Measurements from ENCODE around the gene C2orf80.

Gene C2orf80

DNA sequence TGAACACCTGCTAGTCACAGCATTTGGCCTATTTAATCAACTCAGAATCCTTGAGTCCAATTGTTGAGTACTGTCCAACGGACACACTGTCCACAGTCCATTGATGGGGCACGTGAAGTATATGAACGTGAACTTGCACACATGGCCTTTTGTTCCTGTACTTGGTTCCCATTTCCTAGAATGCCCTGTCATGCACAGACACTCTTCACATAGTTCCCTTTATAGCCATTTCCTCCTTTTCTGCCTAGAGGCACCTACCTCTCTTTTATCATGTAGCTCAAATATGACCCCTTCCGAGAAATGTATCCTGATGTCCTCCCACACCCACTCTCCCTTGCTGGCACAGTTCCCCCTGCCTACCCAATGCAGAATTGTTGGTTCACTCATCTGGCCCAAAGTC lies 17.7 kb downstream of the C2orf80 start:
- Histone ChIP-seq H3K4me2 (ENCODE audit: low read length) (no peak overlapping the region), H3K79me2 (ENCODE audit: insufficient read depth, low read length) (no peaks in the 10 kb centered on the region), H3K4me3 (ENCODE audit: low read depth, low read length, poor library complexity, severe bottlenecking) (no peak overlapping the region), H2AFZ (ENCODE audit: low read length) (no peak overlapping the region), H3F3A (ENCODE audit: insufficient read depth, low read length) (no peaks in the 10 kb centered on the region), H3K27ac (ENCODE audit: low read depth, low read length, poor library complexity, severe bottlenecking) (no peak overlapping the region), H4K20me1 (ENCODE audit: insufficient read depth, low read length) (no peaks in the 10 kb centered on the region), H3K9ac (ENCODE audit: low read length) (no peak overlapping the region), H3K9me2 (ENCODE audit: low read depth, low read length) (no peaks in the 10 kb centered on the region), H3K27me3 (ENCODE audit: insufficient read depth, low read length) (no peaks in the 10 kb centered on the region), H3K9me3 (ENCODE audit: low read length) (no peaks in the 10 kb centered on the region), H3K36me3 (ENCODE audit: insufficient read depth, low read length) (no peaks in the 10 kb centered on the region), H3K4me1 (ENCODE audit: insufficient read depth, low read length, severe bottlenecking) (no peaks in the 10 kb centered on the region)
- TF ChIP-seq, protein P1, sequence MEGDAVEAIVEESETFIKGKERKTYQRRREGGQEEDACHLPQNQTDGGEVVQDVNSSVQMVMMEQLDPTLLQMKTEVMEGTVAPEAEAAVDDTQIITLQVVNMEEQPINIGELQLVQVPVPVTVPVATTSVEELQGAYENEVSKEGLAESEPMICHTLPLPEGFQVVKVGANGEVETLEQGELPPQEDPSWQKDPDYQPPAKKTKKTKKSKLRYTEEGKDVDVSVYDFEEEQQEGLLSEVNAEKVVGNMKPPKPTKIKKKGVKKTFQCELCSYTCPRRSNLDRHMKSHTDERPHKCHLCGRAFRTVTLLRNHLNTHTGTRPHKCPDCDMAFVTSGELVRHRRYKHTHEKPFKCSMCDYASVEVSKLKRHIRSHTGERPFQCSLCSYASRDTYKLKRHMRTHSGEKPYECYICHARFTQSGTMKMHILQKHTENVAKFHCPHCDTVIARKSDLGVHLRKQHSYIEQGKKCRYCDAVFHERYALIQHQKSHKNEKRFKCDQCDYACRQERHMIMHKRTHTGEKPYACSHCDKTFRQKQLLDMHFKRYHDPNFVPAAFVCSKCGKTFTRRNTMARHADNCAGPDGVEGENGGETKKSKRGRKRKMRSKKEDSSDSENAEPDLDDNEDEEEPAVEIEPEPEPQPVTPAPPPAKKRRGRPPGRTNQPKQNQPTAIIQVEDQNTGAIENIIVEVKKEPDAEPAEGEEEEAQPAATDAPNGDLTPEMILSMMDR (IDR thresholded peaks at IDR 0.05; ENCODE audit: low read length), result no peak
- no peak for TF ChIP-seq EZH2 (IDR thresholded peaks at IDR 0.05; ENCODE audit: borderline replicate concordance, low read length)

DNA sequence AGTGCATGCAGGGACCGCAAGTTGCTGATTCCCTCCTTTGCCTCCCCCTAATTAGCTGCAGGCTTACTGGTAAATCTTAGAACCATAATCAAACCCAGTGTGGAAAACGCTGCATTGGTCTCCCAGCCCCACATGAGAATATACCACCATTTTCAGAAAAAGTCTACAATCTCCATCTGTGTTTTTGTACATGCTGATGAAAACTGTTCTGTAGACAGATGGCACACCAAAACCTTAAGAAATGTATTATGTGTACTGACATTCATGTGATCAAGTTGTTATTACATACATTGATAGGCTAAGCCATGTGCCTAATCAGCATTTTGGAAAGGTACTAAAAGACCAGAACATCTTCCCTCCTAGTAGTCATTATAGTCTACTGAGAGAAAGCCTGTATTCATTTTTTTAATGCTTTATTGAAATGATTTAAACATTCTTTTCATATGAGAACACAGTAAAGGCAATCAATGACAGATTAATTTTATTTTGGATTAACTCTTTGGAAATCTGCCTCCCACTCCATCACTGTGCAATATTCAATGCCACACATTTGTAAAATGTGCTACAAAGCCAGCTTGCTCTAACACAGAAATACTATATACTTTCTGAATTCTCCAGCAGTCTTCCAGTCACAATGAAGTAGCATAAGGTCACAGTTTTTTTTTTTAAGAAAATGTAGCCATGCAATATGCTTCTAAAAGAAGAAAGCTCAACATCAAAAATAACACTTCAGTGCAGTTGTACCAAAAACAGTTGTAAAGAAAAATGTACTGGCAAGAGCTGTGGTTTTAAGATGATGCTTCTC lies 24.7 kb downstream of the C2orf80 start:
- Histone ChIP-seq H3K4me1 (ENCODE audit: insufficient read depth, low read length, severe bottlenecking) (no peaks in the 10 kb centered on the region), H3K36me3 (ENCODE audit: insufficient read depth, low read length) (no peaks in the 10 kb centered on the region), H3K4me3 (ENCODE audit: low read depth, low read length, poor library complexity, severe bottlenecking) (no peak overlapping the region), H4K20me1 (ENCODE audit: insufficient read depth, low read length) (no peaks in the 10 kb centered on the region), H3K79me2 (ENCODE audit: insufficient read depth, low read length) (no peaks in the 10 kb centered on the region), H3K9ac (ENCODE audit: low read length) (no peak overlapping the region), H3K27ac (ENCODE audit: low read depth, low read length, poor library complexity, severe bottlenecking) (no peak overlapping the region), H3K9me2 (ENCODE audit: low read depth, low read length) (no peaks in the 10 kb centered on the region), H2AFZ (ENCODE audit: low read length) (no peak overlapping the region), H3K27me3 (ENCODE audit: insufficient read depth, low read length) (no peaks in the 10 kb centered on the region), H3F3A (ENCODE audit: insufficient read depth, low read length) (no peaks in the 10 kb centered on the region), H3K4me2 (ENCODE audit: low read length) (no peak overlapping the region), H3K9me3 (ENCODE audit: low read length) (no peaks in the 10 kb centered on the region)
- TF ChIP-seq, protein P1 (IDR thresholded peaks at IDR 0.05; ENCODE audit: low read length), result no peak
- TF ChIP-seq EZH2 (IDR thresholded peaks at IDR 0.05; ENCODE audit: borderline replicate concordance, low read length), result no peak

DNA sequence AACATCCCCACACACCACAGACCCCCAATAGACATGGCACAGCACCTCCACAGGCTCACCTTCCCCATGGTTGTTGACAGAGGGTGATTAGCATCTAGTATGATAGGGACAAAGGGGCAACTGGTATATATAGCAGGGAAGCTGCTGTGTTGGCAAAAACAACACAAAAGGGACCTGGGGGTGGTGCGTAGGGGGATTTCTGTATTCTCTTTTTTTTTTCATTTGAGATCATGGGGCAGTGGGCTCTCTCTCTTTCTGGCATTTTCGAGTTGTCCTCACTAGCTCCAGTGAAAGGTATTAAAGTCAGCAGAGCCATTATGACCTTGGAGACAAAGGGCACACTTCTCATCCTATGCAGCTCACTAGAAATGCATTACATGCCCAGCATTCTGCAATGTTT lies 26.3 kb downstream of the C2orf80 start, which contains the start of gene CRYGA:
Gene CRYGA, minus strand, starts transcription at position 101 of the 400 bp plus-strand sequence. Its CDS starts 33 bp downstream, at position 68.
- no peaks in the 10 kb centered on the region for H3K9me2 ChIP-seq (ENCODE audit: low read depth, low read length)
- no peaks in the 10 kb centered on the region for H3K27me3 ChIP-seq (ENCODE audit: insufficient read depth, low read length)
- H3K4me3 ChIP-seq (ENCODE audit: low read depth, low read length, poor library complexity, severe bottlenecking), result no peak within 1 kb of the TSS
- H2AFZ ChIP-seq (ENCODE audit: low read length), result no peak within 1 kb of the TSS
- H3K4me2 ChIP-seq (ENCODE audit: low read length), result no peak within 1 kb of the TSS
- no peaks in the 10 kb centered on the region for H3K9me3 ChIP-seq (ENCODE audit: low read length)
- no peaks in the 10 kb centered on the region for H3K4me1 ChIP-seq (ENCODE audit: insufficient read depth, low read length, severe bottlenecking)
- no peaks in the 10 kb centered on the region for H3F3A ChIP-seq (ENCODE audit: insufficient read depth, low read length)
- no peak for TF ChIP-seq EZH2 (IDR thresholded peaks at IDR 0.05; ENCODE audit: borderline replicate concordance, low read length)
- TF ChIP-seq, protein P1 (IDR thresholded peaks at IDR 0.05; ENCODE audit: low read length), result no peak
- no peaks in the 10 kb centered on the region for H4K20me1 ChIP-seq (ENCODE audit: insufficient read depth, low read length)
- no peaks in the 10 kb centered on the region for H3K79me2 ChIP-seq (ENCODE audit: insufficient read depth, low read length)
- no peaks in the 10 kb centered on the region for H3K36me3 ChIP-seq (ENCODE audit: insufficient read depth, low read length)
- no peak within 1 kb of the TSS for H3K27ac ChIP-seq (ENCODE audit: low read depth, low read length, poor library complexity, severe bottlenecking)
- no peak within 1 kb of the TSS for H3K9ac ChIP-seq (ENCODE audit: low read length)

All from OCI-LY1 (cell line).